DOHH2 (cell line): ENCODE results near the gene VAV2.

Experiments
- EZH2phosphoT487 ChIP-seq: fragments of 200-600 bp; sonication (generic); IDR thresholded peaks from 2 replicates; pipeline ENCODE4 v1.6.1; 2017; ENCODE audit warnings: borderline replicate concordance, mild to moderate bottlenecking, antibody characterized with exemption, low read length, moderate library complexity, mixed read lengths
- TF ChIP-seq, protein P1 (sequence below): fragments of 200-600 bp; sonication (generic); IDR thresholded peaks from one replicate; pipeline ENCODE4 v1.5.1; 2014; ENCODE audit warnings: antibody characterized with exemption, mild to moderate bottlenecking, low read depth, low read length; ENCODE audit not compliant: poor library complexity, severe bottlenecking

DNA sequence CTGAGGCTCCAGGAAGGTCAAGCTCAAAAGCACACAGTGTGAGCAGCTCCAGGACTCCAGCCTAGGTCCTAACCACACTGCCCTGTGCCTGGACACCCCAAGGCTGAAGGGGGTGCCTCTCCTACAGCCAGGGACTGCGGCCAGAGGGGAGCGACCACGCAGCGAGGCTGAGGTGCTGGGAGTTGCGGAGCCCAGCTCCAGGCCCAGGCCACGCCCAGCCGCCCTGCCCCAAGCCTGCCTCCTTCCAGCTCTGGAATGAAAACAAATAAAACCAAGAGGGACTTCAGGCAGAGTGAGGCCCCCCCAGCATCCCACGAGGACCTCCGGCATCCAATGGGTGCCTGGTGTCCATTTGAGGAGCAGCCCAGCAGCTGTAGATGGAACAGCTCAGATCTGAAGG lies 15.2 kb downstream of the VAV2 start:
- TF ChIP-seq, protein P1, sequence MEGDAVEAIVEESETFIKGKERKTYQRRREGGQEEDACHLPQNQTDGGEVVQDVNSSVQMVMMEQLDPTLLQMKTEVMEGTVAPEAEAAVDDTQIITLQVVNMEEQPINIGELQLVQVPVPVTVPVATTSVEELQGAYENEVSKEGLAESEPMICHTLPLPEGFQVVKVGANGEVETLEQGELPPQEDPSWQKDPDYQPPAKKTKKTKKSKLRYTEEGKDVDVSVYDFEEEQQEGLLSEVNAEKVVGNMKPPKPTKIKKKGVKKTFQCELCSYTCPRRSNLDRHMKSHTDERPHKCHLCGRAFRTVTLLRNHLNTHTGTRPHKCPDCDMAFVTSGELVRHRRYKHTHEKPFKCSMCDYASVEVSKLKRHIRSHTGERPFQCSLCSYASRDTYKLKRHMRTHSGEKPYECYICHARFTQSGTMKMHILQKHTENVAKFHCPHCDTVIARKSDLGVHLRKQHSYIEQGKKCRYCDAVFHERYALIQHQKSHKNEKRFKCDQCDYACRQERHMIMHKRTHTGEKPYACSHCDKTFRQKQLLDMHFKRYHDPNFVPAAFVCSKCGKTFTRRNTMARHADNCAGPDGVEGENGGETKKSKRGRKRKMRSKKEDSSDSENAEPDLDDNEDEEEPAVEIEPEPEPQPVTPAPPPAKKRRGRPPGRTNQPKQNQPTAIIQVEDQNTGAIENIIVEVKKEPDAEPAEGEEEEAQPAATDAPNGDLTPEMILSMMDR = no peak
- TF ChIP-seq EZH2phosphoT487 = no peak
